ENCODE measurements around the gene PDE8B.

GRCh38 chr5:77309140-77309539 is 98.7 kb downstream of the PDE8B start:
- TF ChIP-seq CTCF (conservative IDR thresholded peaks at IDR 0.05) (no peak), EZH2 (IDR thresholded peaks at IDR 0.05; ENCODE audit: low read depth) (no peak)
